ENCODE measurements around the gene COL9A2. TPM values are rescaled to one million over a fixed set of nuclear protein-coding genes. Genes with fewer than 3 reads are reported as not detected.

COL9A2 gene
- total and polyA plus RNA-seq, 4 donors, result 0.19 to 0.75 (median 0.34) TPM

DNA sequence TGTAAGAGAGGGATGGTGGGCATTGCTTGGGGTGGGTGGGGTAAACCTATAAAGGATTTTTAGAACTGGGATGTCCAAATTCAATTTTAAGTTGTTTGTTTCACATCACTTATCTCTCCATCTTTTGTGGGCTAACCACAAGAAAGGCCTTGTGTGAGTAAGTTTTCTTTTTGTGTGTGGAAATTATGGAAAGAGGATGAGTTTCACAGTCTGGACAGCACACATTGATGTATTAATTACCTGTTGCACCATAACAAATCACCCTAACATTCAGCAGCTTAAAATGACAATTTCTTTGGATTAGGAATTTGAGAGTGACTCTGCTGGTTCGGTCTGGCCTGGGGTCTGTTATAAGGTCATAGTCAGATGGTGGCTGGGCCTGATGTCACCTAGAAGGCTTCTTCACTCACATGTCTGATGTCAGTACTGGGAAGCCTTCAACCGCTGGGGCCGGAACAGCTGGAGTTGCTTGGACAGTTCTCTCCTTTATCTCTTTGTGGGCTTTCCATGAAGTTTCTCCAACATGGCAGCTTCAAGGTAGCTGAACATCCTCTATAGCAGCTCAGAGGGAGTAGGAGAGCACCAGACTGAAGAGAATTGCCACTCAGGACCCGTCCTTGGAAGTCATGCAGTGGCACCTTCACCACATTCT, 2.0 kb upstream of the COL9A2 start (continued):
- no peak for TF ChIP-seq ZBTB33 (IDR thresholded peaks at IDR 0.05)
- no peak for TF ChIP-seq SP1 (IDR thresholded peaks at IDR 0.05)
- no peak for TF ChIP-seq JUND (IDR thresholded peaks at IDR 0.05)

GRCh38 chr1:40318476-40318875, 1.4 kb upstream of the COL9A2 start:
- H3K36me3 ChIP-seq (ENCODE audit: control insufficient read depth in 4 of 4, insufficient read depth in 3 of 4, low read depth in 1 of 4, low read length in 3 of 4), result no peaks in the 10 kb centered on the region
- no peak for DNase-seq (ENCODE audit: low spot score)
- no peak overlapping the region for H3K27ac ChIP-seq (ENCODE audit: low read depth in 1 of 2, low read length in 2 of 2)
- H3K4me1 ChIP-seq (ENCODE audit: control insufficient read depth in 4 of 4, insufficient read depth in 4 of 4, low read length in 3 of 4), result peaks cover 10 to 21% (median 15%) of the 10 kb centered on the region in 4 donors
- peaks cover 0 to 6% (median 3%) of the 10 kb centered on the region in 4 donors for H3K27me3 ChIP-seq (ENCODE audit: control insufficient read depth in 4 of 4, insufficient read depth in 4 of 4, low read length in 3 of 4)
- no peak for TF ChIP-seq FOXA2 (IDR thresholded peaks at IDR 0.05)
- TF ChIP-seq MAX (IDR thresholded peaks at IDR 0.05), result no peak
- TF ChIP-seq, protein P1, sequence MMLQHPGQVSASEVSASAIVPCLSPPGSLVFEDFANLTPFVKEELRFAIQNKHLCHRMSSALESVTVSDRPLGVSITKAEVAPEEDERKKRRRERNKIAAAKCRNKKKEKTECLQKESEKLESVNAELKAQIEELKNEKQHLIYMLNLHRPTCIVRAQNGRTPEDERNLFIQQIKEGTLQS (IDR thresholded peaks at IDR 0.05), result no peak
- TF ChIP-seq GABPA (IDR thresholded peaks at IDR 0.05 in 1 of 2, conservative IDR thresholded peaks at IDR 0.05 in 1 of 2), result no peak
- no peak for TF ChIP-seq HNF4G (IDR thresholded peaks at IDR 0.05)
- no peak for TF ChIP-seq REST (IDR thresholded peaks at IDR 0.05)
- no peak for TF ChIP-seq JUND (IDR thresholded peaks at IDR 0.05)
- H3K4me3 ChIP-seq (ENCODE audit: low read depth in 1 of 3, low read length in 3 of 3), result no peak overlapping the region
- H3K9ac ChIP-seq (ENCODE audit: low read depth in 1 of 2, low read length in 2 of 2), result no peak overlapping the region
- H3K9me3 ChIP-seq (ENCODE audit: control insufficient read depth in 4 of 4, low read length in 3 of 4), result no peaks in the 10 kb centered on the region
- WGBS, result 94% methylated on average over 4 of the region's 4 CpGs

DNA sequence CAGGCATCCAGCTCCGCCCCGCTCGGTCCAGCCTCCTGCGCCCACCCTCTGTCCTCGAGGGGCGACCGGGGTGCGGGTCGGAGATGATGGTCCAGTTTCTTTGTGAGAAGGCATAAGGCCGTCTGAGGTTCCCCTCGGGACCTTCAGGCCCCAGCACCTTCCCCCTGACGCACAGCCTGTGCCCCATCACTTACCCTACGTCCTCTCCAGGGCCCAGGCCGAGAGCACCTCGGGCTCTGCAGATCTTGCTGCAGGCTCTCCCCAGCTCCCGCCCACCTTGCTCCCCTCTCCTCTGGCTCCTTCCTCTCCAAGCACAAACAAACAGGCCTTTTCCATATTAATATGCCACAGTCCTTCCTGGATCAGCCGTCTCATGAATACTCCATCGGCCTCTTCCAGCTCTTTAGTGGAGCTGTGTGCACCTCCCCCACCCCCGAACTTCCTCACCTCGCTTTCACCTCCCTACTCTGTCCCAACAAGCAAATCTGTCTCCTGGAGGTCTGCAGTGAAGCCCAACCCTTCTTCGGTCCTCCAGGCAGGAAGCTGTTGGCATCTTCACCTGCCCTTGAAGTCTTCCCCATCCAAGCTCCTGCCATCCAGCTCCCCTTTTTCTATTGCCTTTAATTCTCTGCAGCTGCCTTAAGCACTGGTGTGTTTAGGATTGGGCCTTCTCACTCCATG, 448 bp upstream of the COL9A2 start:
- Histone ChIP-seq H3K27ac (ENCODE audit: low read depth in 1 of 2, low read length in 2 of 2) (no peak overlapping the region), H3K9me3 (ENCODE audit: control insufficient read depth in 4 of 4, low read length in 3 of 4) (no peaks in the 10 kb centered on the region), H3K9ac (ENCODE audit: low read depth in 1 of 2, low read length in 2 of 2) (no peak overlapping the region), H3K36me3 (ENCODE audit: control insufficient read depth in 4 of 4, insufficient read depth in 3 of 4, low read depth in 1 of 4, low read length in 3 of 4) (no peaks in the 10 kb centered on the region), H3K27me3 (ENCODE audit: control insufficient read depth in 4 of 4, insufficient read depth in 4 of 4, low read length in 3 of 4) (peaks cover 0 to 6% (median 3%) of the 10 kb centered on the region in 4 donors), H3K4me1 (ENCODE audit: control insufficient read depth in 4 of 4, insufficient read depth in 4 of 4, low read length in 3 of 4) (peaks cover 10 to 21% (median 15%) of the 10 kb centered on the region in 4 donors), H3K4me3 (ENCODE audit: low read depth in 1 of 3, low read length in 3 of 3) (peak overlapping the region in 1 of 3 donors; percentile 49)
- no peak for DNase-seq (ENCODE audit: low spot score)
- 47% methylated on average over 21 of the region's 21 CpGs for WGBS
- TF ChIP-seq MAX (IDR thresholded peaks at IDR 0.05), result no peak
- no peak for TF ChIP-seq GABPA (IDR thresholded peaks at IDR 0.05 in 1 of 2, conservative IDR thresholded peaks at IDR 0.05 in 1 of 2)
- TF ChIP-seq HNF4G (IDR thresholded peaks at IDR 0.05), result no peak
- no peak for TF ChIP-seq RAD21 (IDR thresholded peaks at IDR 0.05)
- TF ChIP-seq, protein P1 (IDR thresholded peaks at IDR 0.05), result no peak
- no peak for TF ChIP-seq RXRA (IDR thresholded peaks at IDR 0.05)
- TF ChIP-seq, protein P2, sequence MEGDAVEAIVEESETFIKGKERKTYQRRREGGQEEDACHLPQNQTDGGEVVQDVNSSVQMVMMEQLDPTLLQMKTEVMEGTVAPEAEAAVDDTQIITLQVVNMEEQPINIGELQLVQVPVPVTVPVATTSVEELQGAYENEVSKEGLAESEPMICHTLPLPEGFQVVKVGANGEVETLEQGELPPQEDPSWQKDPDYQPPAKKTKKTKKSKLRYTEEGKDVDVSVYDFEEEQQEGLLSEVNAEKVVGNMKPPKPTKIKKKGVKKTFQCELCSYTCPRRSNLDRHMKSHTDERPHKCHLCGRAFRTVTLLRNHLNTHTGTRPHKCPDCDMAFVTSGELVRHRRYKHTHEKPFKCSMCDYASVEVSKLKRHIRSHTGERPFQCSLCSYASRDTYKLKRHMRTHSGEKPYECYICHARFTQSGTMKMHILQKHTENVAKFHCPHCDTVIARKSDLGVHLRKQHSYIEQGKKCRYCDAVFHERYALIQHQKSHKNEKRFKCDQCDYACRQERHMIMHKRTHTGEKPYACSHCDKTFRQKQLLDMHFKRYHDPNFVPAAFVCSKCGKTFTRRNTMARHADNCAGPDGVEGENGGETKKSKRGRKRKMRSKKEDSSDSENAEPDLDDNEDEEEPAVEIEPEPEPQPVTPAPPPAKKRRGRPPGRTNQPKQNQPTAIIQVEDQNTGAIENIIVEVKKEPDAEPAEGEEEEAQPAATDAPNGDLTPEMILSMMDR (IDR thresholded peaks at IDR 0.05; ENCODE audit: low read depth, low read length, missing input control), result no peak
- TF ChIP-seq ZBTB33 (IDR thresholded peaks at IDR 0.05), result no peak
- TF ChIP-seq FOXA1 (IDR thresholded peaks at IDR 0.05), result no peak

Measured in liver (tissue), 9 donors.